Endothelial cell of umbilical vein (primary cell): ENCODE measurements around the gene HSD17B13. TPM values are rescaled to one million over a fixed set of nuclear protein-coding genes. Genes with fewer than 3 reads are reported as not detected.

ENCODE experiments used
- BruUV-seq: library from RNA; stranded (reverse); fragments of 400-500 nt; replicated peaks from 2 replicates; lab custom pipeline; 2021; lab: Mats Ljungman, UMichigan
- CTCF ChIA-PET: fragments of 300-600, 350-600 bp; sonication (Branson Sonifier 250); formaldehyde crosslinking; loops from one replicate; lab custom pipeline; 2021; ENCODE audit warnings: antibody characterized with exemption, inconsistent platforms; lab: Charles Lee
- POLR2A ChIA-PET: fragments of 300-600, 350-600 bp; sonication (Branson Sonifier 250); formaldehyde crosslinking; loops from one replicate; lab custom pipeline; 2021; ENCODE audit warnings: antibody characterized with exemption, inconsistent platforms; lab: Charles Lee
- DNase-seq: peaks from one replicate; pipeline ENCODE4 v3.0.0-alpha.2; 2011; ENCODE audit warnings: low read depth, low spot score
- FAIRE-seq: peaks from 2 replicates; lab custom pipeline; 2011; peaks lifted over from hg19 to GRCh38; lab: Jason Lieb, UNC
- H2AFZ ChIP-seq: 2 replicates; pipeline ENCODE4 v1.6.0; 2012; ENCODE audit warnings: low read depth, low read length, control low read depth, inconsistent platforms
- H3K27ac ChIP-seq: 2 replicates; pipeline ENCODE4 v1.5.1; 2011; ENCODE audit warnings: low read depth, mild to moderate bottlenecking, control low read depth, low read length, moderate library complexity; ENCODE audit not compliant: insufficient read depth
- H3K27me3 ChIP-seq, 2 experiments: 2 replicates each; pipeline versions ENCODE4 v1.6.0 to v1.6.1; 2011; ENCODE audit warnings: low read length in 2 of 2, mixed read lengths in 1 of 2; ENCODE audit not compliant: control insufficient read depth in 2 of 2, insufficient read depth in 2 of 2
- H3K36me3 ChIP-seq, 2 experiments: 2 replicates in 1 of 2; 3 replicates in 1 of 2; pipeline ENCODE4 v1.5.1; 2011; ENCODE audit warnings: low read length in 2 of 2, mild to moderate bottlenecking in 1 of 2, moderate library complexity in 1 of 2; ENCODE audit not compliant: control insufficient read depth in 2 of 2, insufficient read depth in 2 of 2; ENCODE audit errors: extremely low read depth in 1 of 2
- H3K4me1 ChIP-seq: 3 replicates; pipeline ENCODE4 v1.5.1; 2011; ENCODE audit warnings: mild to moderate bottlenecking, low read length; ENCODE audit not compliant: control insufficient read depth, insufficient read depth; ENCODE audit errors: extremely low read depth
- H3K4me2 ChIP-seq: 2 replicates; pipeline ENCODE4 v1.6.1; 2011; ENCODE audit warnings: low read length, control low read depth, mixed read lengths; ENCODE audit not compliant: insufficient read depth
- H3K4me3 ChIP-seq, 3 experiments: fragments of 200-600 bp in 1 of 3; sonication (generic), shearing (Covaris generic) in 1 of 3; replicated peaks in 1 of 3; 2 replicates each; pipeline ENCODE4 v1.5.1; 2011 to 2016; ENCODE audit warnings: control low read depth in 3 of 3, low read length in 3 of 3, mild to moderate bottlenecking in 2 of 3, inconsistent platforms in 1 of 3, low read depth in 1 of 3, moderate library complexity in 1 of 3; ENCODE audit not compliant: insufficient read depth in 1 of 3
- H3K79me2 ChIP-seq: 2 replicates; pipeline ENCODE4 v1.6.0; 2012; ENCODE audit warnings: low read length, inconsistent platforms; ENCODE audit not compliant: control insufficient read depth, insufficient read depth
- H3K9ac ChIP-seq: replicated peaks from 2 replicates; pipeline ENCODE3; 2011; ENCODE audit warnings: low read length, control low read depth; ENCODE audit not compliant: insufficient read depth; ENCODE audit errors: extremely low read depth
- H3K9me1 ChIP-seq: replicated peaks from 3 replicates; pipeline ENCODE4 v1.6.0; 2011; ENCODE audit warnings: mild to moderate bottlenecking, low read length; ENCODE audit not compliant: control insufficient read depth, insufficient read depth; ENCODE audit errors: extremely low read depth
- H3K9me3 ChIP-seq: replicated peaks from 2 replicates; pipeline ENCODE4 v1.5.1; 2012; ENCODE audit warnings: low read length, inconsistent platforms; ENCODE audit not compliant: control insufficient read depth, insufficient read depth
- H4K20me1 ChIP-seq: replicated peaks from 2 replicates; pipeline ENCODE3; 2011; ENCODE audit warnings: mild to moderate bottlenecking, low read length; ENCODE audit not compliant: control insufficient read depth, insufficient read depth; ENCODE audit errors: extremely low read depth
- EZH2 ChIP-seq: IDR thresholded peaks from 2 replicates; pipeline ENCODE4 v1.6.1; 2012; ENCODE audit warnings: borderline replicate concordance, low read depth, mild to moderate bottlenecking, moderate library complexity, low read length, inconsistent platforms; ENCODE audit not compliant: severe bottlenecking
- GATA2 ChIP-seq: IDR thresholded peaks from 2 replicates; pipeline ENCODE4 v1.7.0; 2011; ENCODE audit warnings: low read depth, mild to moderate bottlenecking, moderate library complexity, mixed read lengths, low read length; ENCODE audit not compliant: insufficient read length, insufficient read depth
- JUN ChIP-seq: IDR thresholded peaks from 2 replicates; pipeline ENCODE4 v1.6.1; 2011; ENCODE audit warnings: borderline replicate concordance, low read depth; ENCODE audit not compliant: insufficient read length, insufficient read depth
- MAX ChIP-seq: IDR thresholded peaks from 2 replicates; pipeline ENCODE4 v1.6.1; 2011; ENCODE audit not compliant: insufficient read depth, insufficient read length
- MYC ChIP-seq: IDR thresholded peaks from one replicate; pipeline ENCODE4 v1.6.1; 2011; ENCODE audit warnings: mild to moderate bottlenecking, low read depth, low read length
- dilution Hi-C: fragments of 300-500 bp; cut with MboI; formaldehyde crosslinking; loops from one replicate; pipeline ENCODE4 v1.15.0; 2019; ENCODE audit warnings: low sequenced_read_pairs; ENCODE audit not compliant: extremely low pct_ligation_motif_present
- intact Hi-C: fragments of 100-400 bp; cut with micrococcal nuclease; formaldehyde crosslinking; loops from one replicate; pipeline ENCODE4 v1.10.0; 2022
- polyA plus RNA-seq, 4 experiments: library from polyadenylated mRNA; depleted of rRNA in 3 of 4; stranded (reverse) in 3 of 4; unstranded in 1 of 4; fragments of >200 nt; gene quantifications; 2 replicates each; pipeline versions ENCODE4 v1.2.1 to v1.2.3, GENCODE V29; 2011 to 2012; ENCODE audit warnings: missing spikeins in 1 of 4
- total RNA-seq: library from RNA; stranded (reverse); gene quantifications from 2 replicates; pipeline ENCODE4 v1.2.3, GENCODE V29; 2021
- TF ChIP-seq, protein P1 (sequence below), 2 donors: IDR thresholded peaks; 1 replicate in 1 of 2; 2 replicates in 1 of 2; pipeline ENCODE4 v1.5.1; 2011; ENCODE audit warnings: low read length in 2 of 2, mild to moderate bottlenecking in 2 of 2, moderate library complexity in 2 of 2, control low read depth in 1 of 2, inconsistent platforms in 1 of 2, low read depth in 1 of 2; ENCODE audit not compliant: insufficient read depth in 1 of 2; ENCODE audit errors: extremely low read depth in 1 of 2

Gene HSD17B13
- total and polyA plus RNA-seq, 2 donors (not counting 3 experiments of a cell fraction or from before 2014, with no cell fraction given), result 0.07 TPM; not detected in 1

- CTCF ChIA-PET, result interaction anchor here (0.7 to 2.9 kb wide), 6 partner anchors 10 to 475 kb away, joined by 3 to 21 read pairs (median 6); no protein-coding TSS in a partner anchor
- peaks cover 0 to 5% of the 10 kb centered on the region in 2 experiments for H3K36me3 ChIP-seq
- intact Hi-C loops (no loop called here), dilution Hi-C loops (no loop called here)
- H3K79me2 ChIP-seq, result no peaks in the 10 kb centered on the region
- no peak overlapping the region for H2AFZ ChIP-seq
- H3K4me3 ChIP-seq, result no peak overlapping the region
- H4K20me1 ChIP-seq, result no peaks in the 10 kb centered on the region
- no peak for DNase-seq
- FAIRE-seq, result no peak
- H3K4me1 ChIP-seq, result no peaks in the 10 kb centered on the region
- H3K9me1 ChIP-seq, result no peaks in the 10 kb centered on the region
- H3K9me3 ChIP-seq, result no peaks in the 10 kb centered on the region
- H3K4me2 ChIP-seq, result no peak overlapping the region
- no peak overlapping the region for H3K27ac ChIP-seq
- BruUV-seq, result no TSS peak
- TF ChIP-seq GATA2 (no peak), MYC (no peak)
- TF ChIP-seq, protein P1, sequence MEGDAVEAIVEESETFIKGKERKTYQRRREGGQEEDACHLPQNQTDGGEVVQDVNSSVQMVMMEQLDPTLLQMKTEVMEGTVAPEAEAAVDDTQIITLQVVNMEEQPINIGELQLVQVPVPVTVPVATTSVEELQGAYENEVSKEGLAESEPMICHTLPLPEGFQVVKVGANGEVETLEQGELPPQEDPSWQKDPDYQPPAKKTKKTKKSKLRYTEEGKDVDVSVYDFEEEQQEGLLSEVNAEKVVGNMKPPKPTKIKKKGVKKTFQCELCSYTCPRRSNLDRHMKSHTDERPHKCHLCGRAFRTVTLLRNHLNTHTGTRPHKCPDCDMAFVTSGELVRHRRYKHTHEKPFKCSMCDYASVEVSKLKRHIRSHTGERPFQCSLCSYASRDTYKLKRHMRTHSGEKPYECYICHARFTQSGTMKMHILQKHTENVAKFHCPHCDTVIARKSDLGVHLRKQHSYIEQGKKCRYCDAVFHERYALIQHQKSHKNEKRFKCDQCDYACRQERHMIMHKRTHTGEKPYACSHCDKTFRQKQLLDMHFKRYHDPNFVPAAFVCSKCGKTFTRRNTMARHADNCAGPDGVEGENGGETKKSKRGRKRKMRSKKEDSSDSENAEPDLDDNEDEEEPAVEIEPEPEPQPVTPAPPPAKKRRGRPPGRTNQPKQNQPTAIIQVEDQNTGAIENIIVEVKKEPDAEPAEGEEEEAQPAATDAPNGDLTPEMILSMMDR (IDR thresholded peaks at IDR 0.05; ENCODE audit: extremely low read depth in 1 of 2, insufficient read depth in 1 of 2, low read depth in 1 of 2, low read length in 2 of 2), result no peak
- no peak overlapping the region for H3K9ac ChIP-seq
- POLR2A ChIA-PET, result interaction anchor here (0.6 kb wide), 1 partner anchor 27 kb away, joined by 3 read pairs; the partner anchor contains the start of gene HSD17B11
- H3K27me3 ChIP-seq, result no peaks in the 10 kb centered on the region
Observed at GRCh38 chr4:87363552-87363951, 40.9 kb upstream of the HSD17B13 start.

DNA sequence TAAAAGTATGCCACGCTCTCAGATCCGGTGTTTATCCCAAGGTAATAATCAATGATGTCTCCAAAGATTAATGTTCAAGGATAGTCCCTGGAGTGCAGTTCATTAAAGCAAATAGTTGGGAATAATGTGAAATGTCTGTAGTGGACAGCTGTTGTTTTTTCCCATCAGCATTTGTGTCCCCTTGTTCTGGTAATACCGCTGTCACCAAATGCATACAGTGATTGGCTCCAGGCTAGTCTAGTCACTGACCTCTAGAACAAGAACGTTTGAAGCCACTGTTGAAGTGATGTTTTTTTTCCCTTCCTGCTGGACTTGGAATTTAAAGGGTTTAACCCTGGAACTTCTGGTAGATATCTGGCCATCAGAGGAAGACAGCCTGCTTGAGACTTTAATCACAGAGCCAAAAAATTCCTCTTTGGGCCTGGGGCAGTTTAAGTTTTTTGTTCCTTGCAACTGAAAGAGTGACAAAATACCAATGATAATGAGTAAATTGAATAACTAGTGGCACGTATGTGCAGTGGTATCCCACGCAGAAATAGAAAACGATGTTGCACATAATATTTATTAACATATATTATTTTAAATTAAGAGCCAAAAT lies 37.8 kb upstream of the HSD17B13 start:
- no peaks in the 10 kb centered on the region for H3K4me1 ChIP-seq
- H2AFZ ChIP-seq, result no peak overlapping the region
- no peak overlapping the region for H3K4me3 ChIP-seq
- FAIRE-seq (no peak), DNase-seq (no peak)
- no peak overlapping the region for H3K4me2 ChIP-seq
- no peaks in the 10 kb centered on the region for H3K9me3 ChIP-seq
- ChIA-PET POLR2A (no interaction called here), CTCF (interaction anchor here (2.3 kb wide), 1 partner anchor 16 kb away, joined by 10 read pairs; no protein-coding TSS in a partner anchor)
- no peaks in the 10 kb centered on the region for H3K27me3 ChIP-seq
- H3K27ac ChIP-seq, result no peak overlapping the region
- dilution Hi-C loops (no loop called here), intact Hi-C loops (no loop called here)
- peaks cover 0 to 5% of the 10 kb centered on the region in 2 experiments for H3K36me3 ChIP-seq
- TF ChIP-seq MYC, result no peak
- TF ChIP-seq, protein P1 (IDR thresholded peaks at IDR 0.05; ENCODE audit: extremely low read depth in 1 of 2, insufficient read depth in 1 of 2, low read depth in 1 of 2, low read length in 2 of 2), result no peak
- TF ChIP-seq JUN, result no peak
- TF ChIP-seq MAX, result no peak
- TF ChIP-seq EZH2, result no peak
- H3K9ac ChIP-seq, result no peak overlapping the region
- BruUV-seq, result no TSS peak
- H4K20me1 ChIP-seq, result no peaks in the 10 kb centered on the region
- H3K9me1 ChIP-seq, result no peaks in the 10 kb centered on the region
- H3K79me2 ChIP-seq, result no peaks in the 10 kb centered on the region
